Erythroblast (primary cell): ENCODE data around the gene PEF1.

ENCODE experiments used
- GATA1 ChIP-seq: IDR thresholded peaks from 2 replicates; pipeline ENCODE4 v1.6.1; 2011; ENCODE audit warnings: low read depth, mild to moderate bottlenecking, control low read depth, low read length, moderate library complexity
- POLR2A ChIP-seq: IDR thresholded peaks from 2 replicates; pipeline ENCODE4 v1.6.1; 2011; ENCODE audit warnings: mild to moderate bottlenecking, low read length

- TF ChIP-seq POLR2A (no peak), GATA1 (no peak)
Measured at GRCh38 chr1:31654474-31654776, 9.7 kb upstream of the PEF1 start.
